Kidney epithelial cell (primary cell): Measurements from ENCODE around the gene BANF1. TPM values are rescaled to one million over a fixed set of nuclear protein-coding genes. Genes with fewer than 3 reads are reported as not detected.
A peak's percentile ranks its signal among the peaks of the same experiment; 100 is the strongest.

Source experiments
- DNase-seq: peaks from one replicate; pipeline ENCODE4 v3.0.0-alpha.2; 2010; ENCODE audit warnings: low read depth
- H3K27me3 ChIP-seq: 2 replicates; pipeline ENCODE4 v1.6.0; 2011; ENCODE audit warnings: low read length; ENCODE audit not compliant: control insufficient read depth, insufficient read depth
- H3K36me3 ChIP-seq: 2 replicates; pipeline ENCODE4 v1.5.1; 2011; ENCODE audit warnings: low read length; ENCODE audit not compliant: control insufficient read depth, insufficient read depth
- H3K4me3 ChIP-seq: 2 replicates; pipeline ENCODE4 v1.5.1; 2011; ENCODE audit warnings: low read depth, mild to moderate bottlenecking, control low read depth, low read length
- CTCF ChIP-seq: IDR thresholded peaks from 2 replicates; pipeline ENCODE4 v1.5.1; 2011; ENCODE audit warnings: mild to moderate bottlenecking, moderate library complexity, low read length, control low read depth, inconsistent platforms; ENCODE audit not compliant: insufficient read depth, poor library complexity, severe bottlenecking
- total RNA-seq: library from RNA; depleted of rRNA; stranded (reverse); fragments of >200 nt; gene quantifications from 2 replicates; pipeline ENCODE4 v1.2.3, GENCODE V29; 2015

Gene BANF1
- total RNA-seq, 1 donor from 2014 or later, result 73.8 TPM

DNA sequence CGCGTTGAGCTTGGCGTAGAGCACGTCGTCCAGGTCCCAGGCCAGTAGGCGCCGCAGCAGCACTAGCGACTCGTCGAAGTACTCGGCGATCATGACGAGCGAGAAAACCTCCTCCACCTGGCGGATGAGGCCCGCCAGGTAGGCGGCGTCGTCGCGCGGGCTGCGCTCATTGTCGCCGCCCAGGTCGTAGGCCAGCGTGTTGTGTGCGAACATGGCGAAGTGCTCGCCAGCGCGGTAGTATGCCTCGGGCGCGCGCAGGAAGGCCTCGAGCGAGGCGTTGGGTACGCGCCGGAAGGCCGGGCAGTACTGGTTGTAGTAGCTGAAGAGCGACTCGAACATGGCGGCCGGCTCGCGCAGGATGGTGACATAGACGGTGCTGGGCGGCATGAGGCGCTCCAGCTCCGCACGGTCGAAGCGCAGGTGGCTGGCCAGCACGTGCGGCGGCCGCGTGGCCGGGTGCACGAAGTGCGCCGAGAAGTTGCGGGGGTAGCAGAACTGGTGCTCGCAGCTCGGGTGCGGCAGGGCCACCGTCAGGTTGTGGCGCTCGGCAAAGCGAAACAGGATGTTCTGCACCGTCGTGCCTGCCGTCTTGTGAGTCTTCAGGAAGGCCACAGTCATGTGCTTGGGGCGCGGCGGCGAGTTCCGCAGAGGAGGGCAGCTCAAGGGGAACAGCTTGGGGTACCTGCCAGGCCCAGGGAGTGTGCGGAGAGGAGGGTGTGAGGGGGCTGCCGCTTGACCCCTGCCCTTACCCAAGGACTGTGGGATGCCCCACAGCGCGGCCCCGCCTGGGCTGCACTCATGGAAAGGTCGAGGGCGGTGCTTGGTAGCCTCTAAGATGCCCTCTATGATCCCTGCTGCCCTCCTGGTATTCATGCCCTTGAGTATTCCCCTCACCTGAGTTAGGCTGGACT, 40.9 kb downstream of the BANF1 start:
- no peak for DNase-seq
- H3K27me3 ChIP-seq, result no peaks in the 10 kb centered on the region
- no peak overlapping the region for H3K4me3 ChIP-seq
- no peaks in the 10 kb centered on the region for H3K36me3 ChIP-seq
- TF ChIP-seq CTCF, result no peak

- Histone ChIP-seq H3K27me3 (no peaks in the 10 kb centered on the region), H3K4me3 (no peak overlapping the region), H3K36me3 (no peaks in the 10 kb centered on the region)
- TF ChIP-seq CTCF, result no peak
- DNase-seq, result no peak
These were observed 42.5 kb downstream of the BANF1 start for GRCh38 chr11:66044757-66045156.

GRCh38 chr11:66045177-66045639, 42.9 kb downstream of the BANF1 start:
- TF ChIP-seq CTCF, result peak; percentile 95
- Histone ChIP-seq H3K4me3 (no peak overlapping the region), H3K36me3 (no peaks in the 10 kb centered on the region), H3K27me3 (no peaks in the 10 kb centered on the region)
- DNase-seq, result no peak

DNA sequence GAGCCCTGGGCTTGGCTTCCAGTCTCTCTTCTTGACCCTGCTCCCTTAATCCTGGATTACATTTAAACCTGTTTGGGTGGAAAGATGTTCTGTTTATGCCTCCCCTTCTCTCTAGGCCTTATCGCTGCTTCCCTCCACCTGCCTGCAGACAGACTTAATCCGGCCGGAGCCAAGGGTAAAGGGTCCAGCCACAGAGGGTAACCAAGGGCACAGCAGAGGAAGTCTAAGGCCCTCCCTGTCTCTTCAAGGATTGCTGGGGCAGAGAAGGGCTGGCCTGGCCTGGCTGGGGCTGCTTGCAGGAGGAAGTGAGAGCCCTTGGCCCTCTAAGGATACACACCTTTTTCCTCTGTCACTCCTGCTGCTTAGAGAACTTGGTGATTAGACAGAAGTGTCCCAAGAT, 44.6 kb downstream of the BANF1 start:
- Histone ChIP-seq H3K36me3 (no peaks in the 10 kb centered on the region), H3K27me3 (no peaks in the 10 kb centered on the region), H3K4me3 (no peak overlapping the region)
- TF ChIP-seq CTCF, result no peak
- no peak for DNase-seq

- Histone ChIP-seq H3K4me3 (no peak overlapping the region), H3K27me3 (no peaks in the 10 kb centered on the region), H3K36me3 (no peaks in the 10 kb centered on the region)
- no peak for DNase-seq
- TF ChIP-seq CTCF, result no peak
These were observed 45.5 kb downstream of the BANF1 start for GRCh38 chr11:66047541-66048365.
